Type B pancreatic cell (in vitro differentiated cells): ENCODE data around the gene CRY1. TPM values are rescaled to one million over a fixed set of nuclear protein-coding genes. Genes with fewer than 3 reads are reported as not detected.

Experiments
- DNase-seq: peaks from one replicate; pipeline ENCODE4 v3.0.0; 2021; ENCODE audit warnings: mixed read lengths; ENCODE audit not compliant: unreplicated experiment; ENCODE audit errors: extremely low spot score
- H3K27ac Mint-ChIP-seq: 2 replicates; pipeline ENCODE4 v1.8.0; 2021; ENCODE audit warnings: mild to moderate bottlenecking, mixed read lengths
- H3K27me3 Mint-ChIP-seq: 2 replicates; pipeline ENCODE4 v1.8.0; 2021; ENCODE audit warnings: mixed read lengths
- H3K36me3 Mint-ChIP-seq: 2 replicates; pipeline ENCODE4 v1.8.0; 2021; ENCODE audit warnings: mixed read lengths
- H3K4me1 Mint-ChIP-seq: one replicate; pipeline ENCODE4 v1.8.0; 2021; ENCODE audit warnings: mixed read lengths; ENCODE audit not compliant: unreplicated experiment
- H3K4me3 Mint-ChIP-seq: 2 replicates; pipeline ENCODE4 v1.8.0; 2021; ENCODE audit warnings: mild to moderate bottlenecking, mixed read lengths
- H3K9me3 Mint-ChIP-seq: 2 replicates; pipeline ENCODE4 v1.8.0; 2021; ENCODE audit warnings: mixed read lengths
- CTCF ChIP-seq: fragments of 200-600 bp; sonication (generic); conservative IDR thresholded peaks from 2 replicates; pipeline ENCODE4 v1.5.0; 2021; ENCODE audit warnings: antibody characterized with exemption, mild to moderate bottlenecking
- total RNA-seq: library from RNA; stranded (reverse); gene quantifications from 2 replicates; pipeline ENCODE4 v1.2.1, GENCODE V29; 2021; ENCODE audit warnings: low replicate concordance

CRY1 gene
- total RNA-seq, 1 donor from 2014 or later, result 23.9 TPM

DNA sequence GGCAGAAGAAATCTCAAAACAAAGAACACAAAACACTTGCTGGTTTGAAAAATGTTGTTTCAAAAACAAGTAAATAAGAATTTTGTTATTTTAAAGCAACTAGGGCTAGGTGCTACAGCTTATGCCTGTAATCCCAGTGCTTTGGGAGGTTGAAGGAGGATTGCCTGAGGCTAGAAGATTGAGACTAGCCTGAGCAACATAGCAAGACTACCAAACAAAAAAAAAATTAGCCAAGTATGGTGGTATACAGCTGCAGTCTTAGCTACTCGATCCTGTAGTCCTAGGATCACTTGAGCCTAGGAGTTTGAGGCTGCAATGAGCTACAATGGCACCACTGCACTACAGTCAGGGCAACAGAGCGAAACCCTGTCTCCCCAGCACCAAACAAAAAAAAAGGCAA, 73.8 kb downstream of the CRY1 start:
- H3K27ac Mint-ChIP-seq, result no peak overlapping the region
- H3K4me1 Mint-ChIP-seq, result no peaks in the 10 kb centered on the region
- DNase-seq, result no peak
- H3K9me3 Mint-ChIP-seq, result no peaks in the 10 kb centered on the region
- peaks cover 3% of the 10 kb centered on the region for H3K36me3 Mint-ChIP-seq
- H3K27me3 Mint-ChIP-seq, result no peaks in the 10 kb centered on the region
- TF ChIP-seq CTCF, result no peak
- no peak overlapping the region for H3K4me3 Mint-ChIP-seq

- no peak for TF ChIP-seq CTCF
- Mint-ChIP-seq H3K9me3 (no peaks in the 10 kb centered on the region), H3K4me3 (no peak overlapping the region), H3K36me3 (peaks cover 10% of the 10 kb centered on the region), H3K27ac (no peak overlapping the region), H3K4me1 (no peaks in the 10 kb centered on the region), H3K27me3 (no peaks in the 10 kb centered on the region)
- DNase-seq, result no peak
Measured at GRCh38 chr12:107017042-107017441, 76.3 kb downstream of the CRY1 start.

GRCh38 chr12:107014055-107014454, 79.3 kb downstream of the CRY1 start:
- H3K27ac Mint-ChIP-seq, result no peak overlapping the region
- no peaks in the 10 kb centered on the region for H3K4me1 Mint-ChIP-seq
- H3K4me3 Mint-ChIP-seq, result no peak overlapping the region
- no peaks in the 10 kb centered on the region for H3K9me3 Mint-ChIP-seq
- DNase-seq, result no peak
- H3K27me3 Mint-ChIP-seq, result no peaks in the 10 kb centered on the region
- peaks cover 14% of the 10 kb centered on the region for H3K36me3 Mint-ChIP-seq
- TF ChIP-seq CTCF, result no peak

- H3K9me3 Mint-ChIP-seq, result no peaks in the 10 kb centered on the region
- H3K36me3 Mint-ChIP-seq, result peaks cover 13% of the 10 kb centered on the region
- H3K4me1 Mint-ChIP-seq, result no peaks in the 10 kb centered on the region
- no peak overlapping the region for H3K27ac Mint-ChIP-seq
- DNase-seq, result no peak
- no peak overlapping the region for H3K4me3 Mint-ChIP-seq
- no peak for TF ChIP-seq CTCF
- H3K27me3 Mint-ChIP-seq, result no peaks in the 10 kb centered on the region
Measured at GRCh38 chr12:107012736-107013425, 80.5 kb downstream of the CRY1 start.

DNA sequence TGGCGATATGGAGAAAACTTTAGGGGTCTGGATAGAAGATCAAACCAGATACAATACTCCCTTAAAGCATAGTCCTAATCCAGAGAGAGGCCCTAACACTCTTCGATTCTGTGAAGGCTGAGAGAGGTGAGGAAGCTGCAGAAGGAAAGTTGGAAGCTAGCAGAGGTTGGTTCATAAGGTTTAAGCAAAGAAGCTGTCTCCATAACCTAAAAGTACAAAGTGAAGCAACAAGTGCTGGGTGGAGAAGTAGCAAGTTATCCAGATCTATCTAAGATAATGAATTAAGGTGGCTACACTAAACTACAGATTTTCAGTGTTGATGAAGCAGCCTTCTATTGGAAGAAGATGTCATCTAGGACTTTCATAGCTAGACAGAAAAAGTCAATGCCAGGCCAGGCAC, 81.8 kb downstream of the CRY1 start:
- Mint-ChIP-seq H3K9me3 (no peaks in the 10 kb centered on the region), H3K36me3 (peaks cover 11% of the 10 kb centered on the region), H3K4me3 (no peak overlapping the region), H3K27ac (no peak overlapping the region), H3K4me1 (no peaks in the 10 kb centered on the region), H3K27me3 (no peaks in the 10 kb centered on the region)
- no peak for DNase-seq
- TF ChIP-seq CTCF, result no peak
